HG03103 (cell line): ENCODE data around the gene FGF6.
"Not testable (repeated sequence)": the region's sequence is repeated elsewhere in the genome, so short reads cannot be mapped to it uniquely, and the experiment has no call there.

Experiments used
- ATAC-seq: cut with Tn5 transposase; IDR thresholded peaks from one replicate; pipeline ENCODE4 v1.9.1; 2021; ENCODE audit warnings: low read depth; ENCODE audit not compliant: unreplicated experiment

FGF6 gene

DNA sequence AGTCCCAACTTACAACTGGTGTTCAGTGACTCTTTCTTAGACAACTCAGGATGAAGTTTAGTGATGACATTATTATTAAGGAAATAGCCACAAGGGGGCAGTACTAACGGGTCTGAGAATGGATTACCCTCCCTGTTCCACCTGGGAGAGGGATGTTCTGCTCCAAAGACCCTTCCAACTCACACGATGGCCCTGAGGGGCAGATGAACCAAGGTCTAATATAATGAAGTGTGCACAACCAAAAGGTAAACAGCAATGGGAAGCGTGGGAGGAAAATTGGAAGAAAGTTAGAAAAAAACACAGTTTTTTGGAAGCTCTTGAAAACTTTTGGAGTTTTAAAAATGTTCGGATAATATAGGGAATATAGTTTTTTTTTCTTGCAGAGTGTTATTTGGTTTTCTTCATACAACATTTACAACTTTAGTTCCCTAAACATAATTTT lies 24.0 kb downstream of the FGF6 start:
- ATAC-seq = no peak

GRCh38 chr12:4420138-4420670 lies 25.4 kb downstream of the FGF6 start:
- ATAC-seq = no peak

DNA sequence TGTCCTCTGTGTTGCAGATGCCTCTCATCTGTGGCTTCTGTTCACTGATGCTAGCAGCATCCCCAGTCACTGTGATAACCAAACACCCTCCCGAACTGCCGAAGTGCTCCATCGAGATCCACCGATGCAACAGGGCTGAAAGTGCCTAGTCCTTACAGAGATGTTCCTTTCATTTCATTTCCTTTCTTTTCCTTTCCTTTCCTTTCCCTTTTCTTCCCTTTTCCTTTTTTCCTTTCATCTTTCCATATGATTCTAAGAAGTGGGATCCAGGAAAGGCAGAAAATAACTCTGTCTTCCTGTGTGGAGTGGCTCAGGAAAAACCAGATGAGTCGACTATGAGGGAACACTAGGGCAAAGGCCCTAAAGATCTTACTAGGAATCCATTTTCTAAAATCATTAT lies 26.7 kb downstream of the FGF6 start:
- ATAC-seq = no peak

GRCh38 chr12:4417936-4418335 lies 27.7 kb downstream of the FGF6 start:
- ATAC-seq = no peak

- no peak for ATAC-seq
Observed at GRCh38 chr12:4417455-4417854, 28.2 kb downstream of the FGF6 start.

- no peak for ATAC-seq
Observed at GRCh38 chr12:4416276-4416675, 29.3 kb downstream of the FGF6 start.

GRCh38 chr12:4412465-4412864 lies 33.1 kb downstream of the FGF6 start:
- ATAC-seq = no peak

DNA sequence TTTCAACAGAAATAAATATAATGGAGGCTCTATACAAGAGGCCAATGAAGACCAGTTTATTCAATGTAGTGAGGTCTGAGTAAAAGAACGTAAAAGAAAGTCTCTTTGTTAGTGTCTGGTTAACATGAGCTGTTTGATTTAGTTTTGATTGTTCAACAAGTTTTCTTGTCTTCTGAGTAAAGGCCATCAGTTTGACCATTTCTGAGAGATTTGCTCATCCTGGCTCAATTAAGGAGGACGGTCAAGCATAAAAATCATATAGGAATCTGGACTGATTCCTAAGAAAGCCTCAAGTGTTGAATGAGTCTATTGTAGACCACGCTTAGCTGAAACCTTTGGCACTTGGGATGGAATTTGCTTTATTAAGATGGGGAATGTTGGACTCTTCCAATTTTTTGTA lies 33.6 kb downstream of the FGF6 start:
- ATAC-seq = no peak

DNA sequence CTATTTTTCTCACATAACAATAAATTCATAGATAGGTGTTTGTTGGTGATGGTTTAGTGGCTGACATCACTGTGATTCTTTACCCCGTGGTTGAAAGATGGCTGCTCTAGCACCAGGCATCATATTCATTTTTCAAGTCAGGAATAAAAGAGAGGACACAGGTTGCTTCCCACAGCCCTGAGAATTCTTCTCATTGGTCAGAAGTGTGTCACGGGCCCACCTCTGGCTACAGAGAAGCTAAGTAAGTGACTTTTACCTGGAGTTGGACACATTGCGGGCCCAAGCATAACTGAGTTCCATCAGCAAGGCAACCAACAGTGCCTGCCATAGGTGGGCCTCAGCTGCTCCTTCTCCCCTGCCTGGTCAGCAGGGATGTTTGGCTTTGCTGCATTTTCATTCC lies 38.5 kb downstream of the FGF6 start:
- ATAC-seq = no peak

DNA sequence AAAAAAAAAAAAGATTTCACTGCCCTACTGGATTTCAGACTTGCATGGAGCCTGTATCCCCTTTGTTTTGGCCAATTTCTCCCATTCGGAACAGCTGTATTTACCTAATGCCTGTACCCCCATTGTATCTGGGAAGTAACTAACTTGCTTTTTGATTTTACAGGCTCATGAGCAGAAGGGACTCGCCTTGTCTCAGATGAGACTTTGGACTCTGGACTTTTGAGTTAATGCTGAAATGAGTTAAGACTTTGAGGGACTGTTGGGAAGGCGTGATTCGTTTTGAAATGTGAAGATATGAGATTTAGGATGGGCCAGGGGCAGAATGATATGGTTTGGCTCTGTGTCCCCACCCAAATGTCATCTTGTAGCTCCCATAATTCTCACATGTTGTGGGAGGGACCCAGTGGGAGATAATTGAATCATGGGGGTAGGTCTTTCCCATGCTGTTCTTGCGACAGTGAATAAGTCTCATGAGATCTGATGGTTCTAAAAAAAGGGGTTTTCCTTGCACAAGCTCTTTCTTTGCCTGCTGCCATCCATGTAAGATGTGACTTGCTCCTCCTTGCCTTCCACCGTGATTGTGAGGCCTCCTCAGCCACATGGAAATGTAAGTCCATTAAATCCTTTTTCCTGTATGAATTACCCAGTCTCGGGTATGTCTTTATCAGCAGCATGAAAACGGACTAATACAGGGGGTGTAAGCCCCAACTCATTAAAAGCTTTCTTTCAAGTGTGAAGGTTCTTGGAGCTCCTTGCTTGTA lies 40.6 kb downstream of the FGF6 start:
- ATAC-seq = not testable (repeated sequence)

- ATAC-seq = no peak
Observed at GRCh38 chr12:4402996-4403395, 42.6 kb downstream of the FGF6 start.

GRCh38 chr12:4401117-4401516 lies 44.5 kb downstream of the FGF6 start:
- ATAC-seq = no peak

- no peak for ATAC-seq
Observed at GRCh38 chr12:4395818-4396217, 49.8 kb downstream of the FGF6 start.

- no peak for ATAC-seq
Observed at GRCh38 chr12:4393211-4393610, 52.4 kb downstream of the FGF6 start.

- no peak for ATAC-seq
Observed at GRCh38 chr12:4392223-4392742, 53.3 kb downstream of the FGF6 start.

- no peak for ATAC-seq
Observed at GRCh38 chr12:4388662-4389061, 57.0 kb downstream of the FGF6 start.

DNA sequence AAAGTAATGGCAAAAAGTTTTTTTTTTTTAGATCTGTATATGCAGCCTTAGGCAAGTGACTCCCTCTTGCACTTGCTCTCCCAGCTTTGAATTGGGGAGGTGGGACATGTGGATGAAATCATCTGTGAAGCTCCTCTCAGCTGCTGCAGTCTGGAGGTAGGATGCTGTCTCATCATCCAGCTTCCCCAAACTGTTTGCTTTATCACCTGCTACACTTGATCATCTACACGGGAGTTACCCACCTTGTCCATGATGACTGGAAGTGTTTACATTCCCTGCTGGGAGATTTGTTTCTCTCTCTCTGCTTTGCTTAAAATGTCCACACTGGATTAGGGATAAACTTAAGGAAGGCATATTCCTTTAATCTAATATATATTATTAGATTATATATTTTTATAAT lies 57.6 kb downstream of the FGF6 start:
- ATAC-seq = no peak

- ATAC-seq = no peak
Observed at GRCh38 chr12:4387607-4388006, 58.0 kb downstream of the FGF6 start.

- ATAC-seq = no peak
Observed at GRCh38 chr12:4386801-4387200, 58.8 kb downstream of the FGF6 start.
